PC-3 (cell line): Measurements from ENCODE around the gene TTC16. TPM values are rescaled to one million over a fixed set of nuclear protein-coding genes. Genes with fewer than 3 reads are reported as not detected.

Experiments used
- ATAC-seq: fragments of 200-7000 bp; cut with Tn5 transposase; 2 replicates; pipeline ENCODE4 v1.9.1; 2020; ENCODE audit warnings: mild to moderate bottlenecking, moderate library complexity
- BruUV-seq: library from RNA; stranded (reverse); fragments of 400-500 nt; replicated peaks from 2 replicates; lab custom pipeline; 2021; lab: Mats Ljungman, UMichigan
- CTCF ChIA-PET: fragments of 300-600 bp; sonication (Branson Sonifier 250); formaldehyde crosslinking; loops from one replicate; lab custom pipeline; 2022; ENCODE audit warnings: antibody characterized with exemption; lab: Charles Lee
- POLR2A ChIA-PET: fragments of 300-600 bp; sonication (Branson Sonifier 250); formaldehyde crosslinking; loops from one replicate; lab custom pipeline; 2022; ENCODE audit warnings: antibody characterized with exemption; ENCODE audit not compliant: unreplicated experiment; lab: Charles Lee
- DNase-seq: peaks from one replicate; pipeline ENCODE4 v3.0.0-alpha.2; 2015
- H2AFZ ChIP-seq: fragments of 300-600 bp; sonication (generic); 2 replicates; pipeline ENCODE4 v1.6.0; 2016; ENCODE audit warnings: antibody characterized with exemption, low read length
- H3F3A ChIP-seq: fragments of 300-600 bp; sonication (generic); one replicate; pipeline ENCODE4 v1.6.0; 2017; ENCODE audit warnings: antibody characterized with exemption, low read length, control low read depth, mild to moderate bottlenecking; ENCODE audit not compliant: unreplicated experiment
- H3K27ac ChIP-seq: fragments of 300-600 bp; sonication (generic); 2 replicates; pipeline ENCODE4 v1.5.1; 2016; ENCODE audit warnings: mild to moderate bottlenecking, low read length
- H3K27me3 ChIP-seq: fragments of 300-600 bp; sonication (generic); 2 replicates; pipeline ENCODE4 v1.6.1; 2016; ENCODE audit warnings: low read length, mixed read lengths
- H3K36me3 ChIP-seq: fragments of 300-600 bp; sonication (generic); 2 replicates; pipeline ENCODE4 v1.6.1; 2016; ENCODE audit warnings: low read depth, mixed run types, low read length, mixed read lengths
- H3K4me1 ChIP-seq: fragments of 300-600 bp; sonication (generic); 2 replicates; pipeline ENCODE4 v1.5.1; 2016; ENCODE audit warnings: low read length; ENCODE audit not compliant: insufficient read depth
- H3K4me2 ChIP-seq: fragments of 300-600 bp; sonication (generic); 2 replicates; pipeline ENCODE4 v1.6.0; 2016; ENCODE audit warnings: low read length
- H3K4me3 ChIP-seq: fragments of 300-600 bp; sonication (generic); 2 replicates; pipeline ENCODE4 v1.5.1; 2016; ENCODE audit warnings: mild to moderate bottlenecking, low read length, mixed read lengths
- H3K79me2 ChIP-seq: fragments of 300-600 bp; sonication (generic); 2 replicates; pipeline ENCODE4 v1.6.1; 2017; ENCODE audit warnings: low read length, mixed read lengths
- H3K9ac ChIP-seq: fragments of 300-600 bp; sonication (generic); 2 replicates; pipeline ENCODE4 v1.6.0; 2016; ENCODE audit warnings: mild to moderate bottlenecking, low read length
- H3K9me2 ChIP-seq: fragments of 300-600 bp; sonication (generic); replicated peaks from 2 replicates; pipeline ENCODE4 v1.6.1; 2016; ENCODE audit warnings: mixed run types, low read length, mixed read lengths
- H3K9me3 ChIP-seq: fragments of 300-600 bp; sonication (generic); 2 replicates; pipeline ENCODE4 v1.6.1; 2016; ENCODE audit warnings: low read length, mixed read lengths
- H4K20me1 ChIP-seq: fragments of 300-600 bp; sonication (generic); 2 replicates; pipeline ENCODE4 v1.6.1; 2016; ENCODE audit warnings: low read length, mixed read lengths
- CTCF ChIP-seq: fragments of 300-600 bp; sonication (generic); conservative IDR thresholded peaks from 2 replicates; pipeline ENCODE4 v1.5.1; 2017; ENCODE audit warnings: antibody characterized with exemption, low read depth, mild to moderate bottlenecking, low read length
- EZH2 ChIP-seq: fragments of 300-600 bp; sonication (generic); IDR thresholded peaks from one replicate; pipeline ENCODE4 v1.6.1; 2017; ENCODE audit warnings: antibody characterized with exemption, mild to moderate bottlenecking, low read length; ENCODE audit not compliant: unreplicated experiment
- EZH2phosphoT487 ChIP-seq: fragments of 300-600 bp; sonication (generic); IDR thresholded peaks from 2 replicates; pipeline ENCODE4 v1.6.1; 2018; ENCODE audit warnings: mild to moderate bottlenecking, antibody characterized with exemption, low read length, borderline replicate concordance
- intact Hi-C: fragments of 100-400 bp; cut with micrococcal nuclease; formaldehyde crosslinking; loops from 2 replicates; pipeline ENCODE4 v1.9.0; 2023
- total RNA-seq: library from RNA; depleted of rRNA; stranded (reverse); fragments of >200 nt; gene quantifications from 2 replicates; pipeline ENCODE4 v1.2.3, GENCODE V29; 2014

The TTC16 gene
- total RNA-seq, 1 experiment from 2014 or later: 0.04 TPM

GRCh38 chr9:127739614-127740330 lies 23.9 kb downstream of the TTC16 start:
- ATAC-seq (no peak), DNase-seq (no peak)
- no peak for TF ChIP-seq EZH2phosphoT487
- no peak for TF ChIP-seq EZH2
- no peak for TF ChIP-seq CTCF
- no peaks in the 10 kb centered on the region for H3K27me3 ChIP-seq
- H3K9ac ChIP-seq: no peak overlapping the region
- no peak overlapping the region for H3K4me2 ChIP-seq
- H3K4me3 ChIP-seq: no peak overlapping the region
- H3K27ac ChIP-seq: no peak overlapping the region
- intact Hi-C loops: no loop called here
- no peaks in the 10 kb centered on the region for H3K79me2 ChIP-seq
- CTCF ChIA-PET: no interaction called here
- H3K36me3 ChIP-seq: no peaks in the 10 kb centered on the region
- H2AFZ ChIP-seq: no peak overlapping the region
- peaks cover 7% of the 10 kb centered on the region; the same call in 1 of the 2 replicates for H3K4me1 ChIP-seq
- BruUV-seq: no TSS peak
- POLR2A ChIA-PET: no interaction called here
- H4K20me1 ChIP-seq: no peaks in the 10 kb centered on the region
- no peaks in the 10 kb centered on the region for H3K9me2 ChIP-seq
- H3K9me3 ChIP-seq: no peaks in the 10 kb centered on the region
- H3F3A ChIP-seq: no peaks in the 10 kb centered on the region

GRCh38 chr9:127741831-127742434 lies 26.1 kb downstream of the TTC16 start:
- ChIA-PET POLR2A (no interaction called here), CTCF (no interaction called here)
- no peaks in the 10 kb centered on the region for H3K9me3 ChIP-seq
- intact Hi-C loops: no loop called here
- H2AFZ ChIP-seq: no peak overlapping the region
- TF ChIP-seq EZH2 (no peak), EZH2phosphoT487 (no peak)
- no peaks in the 10 kb centered on the region for H3K36me3 ChIP-seq
- H3K4me1 ChIP-seq: peaks cover 7% of the 10 kb centered on the region; the same call in 1 of the 2 replicates
- DNase-seq (no peak), ATAC-seq (no peak)
- no peaks in the 10 kb centered on the region for H3F3A ChIP-seq
- no peaks in the 10 kb centered on the region for H4K20me1 ChIP-seq
- no peaks in the 10 kb centered on the region for H3K27me3 ChIP-seq
- H3K79me2 ChIP-seq: no peaks in the 10 kb centered on the region
- no peak overlapping the region for H3K27ac ChIP-seq
- H3K4me3 ChIP-seq: no peak overlapping the region
- no peak overlapping the region for H3K9ac ChIP-seq
- no peaks in the 10 kb centered on the region for H3K9me2 ChIP-seq
- no peak overlapping the region for H3K4me2 ChIP-seq
- no TSS peak for BruUV-seq

- no peaks in the 10 kb centered on the region for H3F3A ChIP-seq
- H3K4me1 ChIP-seq: peaks cover 7% of the 10 kb centered on the region; the same call in 1 of the 2 replicates
- ChIA-PET CTCF (no interaction called here), POLR2A (no interaction called here)
- no peak overlapping the region for H3K4me2 ChIP-seq
- H3K4me3 ChIP-seq: no peak overlapping the region
- DNase-seq (no peak), ATAC-seq (no peak)
- BruUV-seq: no TSS peak
- H4K20me1 ChIP-seq: no peaks in the 10 kb centered on the region
- intact Hi-C loops: no loop called here
- no peaks in the 10 kb centered on the region for H3K79me2 ChIP-seq
- no peaks in the 10 kb centered on the region for H3K36me3 ChIP-seq
- H3K27ac ChIP-seq: no peak overlapping the region
- no peak overlapping the region for H2AFZ ChIP-seq
- H3K9me2 ChIP-seq: no peaks in the 10 kb centered on the region
- H3K9me3 ChIP-seq: no peaks in the 10 kb centered on the region
- no peak overlapping the region for H3K9ac ChIP-seq
- H3K27me3 ChIP-seq: no peaks in the 10 kb centered on the region
- no peak for TF ChIP-seq EZH2phosphoT487
- no peak for TF ChIP-seq EZH2
- TF ChIP-seq CTCF: no peak
Measured at GRCh38 chr9:127742435-127743088, 26.7 kb downstream of the TTC16 start.
